ENCODE data around the gene PAPSS1.

GRCh38 chr4:107635735-107636134 is 84.3 kb downstream of the PAPSS1 start:
- TF ChIP-seq CEBPB (IDR thresholded peaks at IDR 0.05; ENCODE audit: low read depth) (no peak), CTCF (IDR thresholded peaks at IDR 0.05 in 2 of 3, conservative IDR thresholded peaks at IDR 0.05 in 1 of 3; ENCODE audit: borderline replicate concordance in 1 of 3, insufficient read depth in 1 of 3, low read depth in 2 of 3, low read length in 2 of 3) (no peak), EZH2 (IDR thresholded peaks at IDR 0.05) (no peak), POLR2AphosphoS5 (IDR thresholded peaks at IDR 0.05; ENCODE audit: low read depth, low read length) (no peak), POLR2A (IDR thresholded peaks at IDR 0.05; ENCODE audit: borderline replicate concordance, extremely low read depth, insufficient read depth, insufficient read length) (no peak), ATF3 (IDR thresholded peaks at IDR 0.05) (no peak), TCF7L2 (IDR thresholded peaks at IDR 0.05; ENCODE audit: borderline replicate concordance, extremely low read depth, insufficient read depth, insufficient read length) (no peak), REST (IDR thresholded peaks at IDR 0.05; ENCODE audit: low read depth) (no peak), RAD21 (IDR thresholded peaks at IDR 0.05; ENCODE audit: low read depth) (no peak), ZFX (IDR thresholded peaks at IDR 0.05) (no peak), EZH2phosphoT487 (IDR thresholded peaks at IDR 0.05; ENCODE audit: borderline replicate concordance) (no peak), CBX3 (IDR thresholded peaks at IDR 0.05; ENCODE audit: low read depth) (no peak), ELF1 (IDR thresholded peaks at IDR 0.05; ENCODE audit: borderline replicate concordance, low read depth) (no peak), JUND (IDR thresholded peaks at IDR 0.05) (no peak)

All from HCT116 (cell line).